MV-4-11 (cell line): ENCODE data around the gene STK38L.

ENCODE experiments used
- DNase-seq: peaks from one replicate; lab custom pipeline; 2025; lab: John Stamatoyannopoulos, UW

STK38L gene

DNA sequence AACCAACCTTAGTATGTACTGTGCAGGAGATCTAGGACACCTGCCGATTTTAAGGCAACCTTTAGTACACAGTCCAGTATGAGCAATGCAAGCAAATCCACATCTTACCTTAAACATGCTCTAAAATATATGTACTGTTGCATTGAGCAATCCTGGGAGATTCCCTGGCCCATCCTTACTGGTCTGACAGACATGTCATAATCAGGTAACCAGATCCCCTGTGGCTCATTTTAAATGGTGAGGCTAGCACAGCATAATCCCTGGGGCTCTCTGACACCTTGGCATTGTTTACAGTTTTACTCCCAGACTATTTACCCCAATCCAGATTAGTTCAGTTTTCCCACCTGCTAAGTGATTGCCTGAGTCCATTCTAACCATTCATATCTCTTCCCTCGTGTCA, 103.7 kb downstream of the STK38L start:
- DNase-seq = no peak

DNA sequence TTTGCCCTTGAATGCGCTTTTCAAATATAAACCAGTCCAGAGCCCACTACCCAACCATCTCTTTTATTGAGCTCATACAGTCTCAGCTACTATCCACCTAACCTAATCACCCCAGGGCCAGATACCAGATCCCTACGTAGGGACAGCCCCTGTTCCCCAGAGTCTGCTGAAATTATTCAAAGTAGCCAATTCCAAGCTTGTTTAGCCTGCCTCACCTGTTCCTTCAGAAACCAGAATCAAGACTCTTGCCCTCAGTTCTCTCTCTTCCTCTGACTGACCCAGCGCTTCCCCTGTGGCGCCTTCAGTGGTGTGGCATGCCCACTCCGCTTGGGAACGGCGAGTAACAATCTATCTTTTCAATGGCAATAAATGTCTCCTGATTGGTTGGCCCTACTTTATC, 107.4 kb downstream of the STK38L start:
- DNase-seq = no peak

DNA sequence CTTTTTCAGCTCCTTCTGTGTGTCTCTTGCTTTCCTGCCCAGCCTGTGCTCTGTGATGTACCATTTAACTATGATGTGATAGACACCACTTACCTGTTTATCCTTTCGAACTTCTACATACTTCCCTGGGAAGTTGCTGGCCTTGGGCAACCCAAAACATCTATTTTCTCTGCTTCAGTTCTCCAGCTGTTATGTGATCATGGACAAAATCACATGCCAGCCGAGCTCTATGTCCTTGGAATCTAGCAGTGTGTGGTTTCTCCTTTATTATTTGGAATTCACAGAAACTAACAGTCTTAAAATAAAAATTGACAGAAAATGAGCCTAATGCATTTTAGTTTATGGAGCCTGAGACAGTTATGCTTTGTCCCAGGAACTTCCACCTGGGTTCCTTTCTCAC, 111.4 kb downstream of the STK38L start:
- DNase-seq = no peak

DNA sequence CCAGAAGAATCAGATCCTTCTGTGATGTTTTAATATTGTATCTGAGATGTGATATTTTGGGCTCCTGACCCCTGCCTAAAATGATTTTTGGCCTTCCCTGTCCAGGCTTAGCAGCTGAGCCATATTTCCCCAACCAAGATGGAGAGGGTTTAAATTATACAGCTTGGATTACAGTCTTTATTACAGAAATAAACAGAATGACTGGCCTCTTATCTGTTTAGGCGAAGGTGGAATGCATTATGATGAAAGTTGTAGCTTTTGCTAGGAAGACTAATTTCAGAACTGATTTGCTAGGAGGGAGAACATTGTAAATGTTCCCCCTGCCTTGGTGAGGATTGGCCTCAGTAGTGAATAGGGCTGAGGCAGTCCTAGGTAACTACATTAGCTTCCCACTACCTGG, 111.9 kb downstream of the STK38L start:
- DNase-seq = no peak

DNA sequence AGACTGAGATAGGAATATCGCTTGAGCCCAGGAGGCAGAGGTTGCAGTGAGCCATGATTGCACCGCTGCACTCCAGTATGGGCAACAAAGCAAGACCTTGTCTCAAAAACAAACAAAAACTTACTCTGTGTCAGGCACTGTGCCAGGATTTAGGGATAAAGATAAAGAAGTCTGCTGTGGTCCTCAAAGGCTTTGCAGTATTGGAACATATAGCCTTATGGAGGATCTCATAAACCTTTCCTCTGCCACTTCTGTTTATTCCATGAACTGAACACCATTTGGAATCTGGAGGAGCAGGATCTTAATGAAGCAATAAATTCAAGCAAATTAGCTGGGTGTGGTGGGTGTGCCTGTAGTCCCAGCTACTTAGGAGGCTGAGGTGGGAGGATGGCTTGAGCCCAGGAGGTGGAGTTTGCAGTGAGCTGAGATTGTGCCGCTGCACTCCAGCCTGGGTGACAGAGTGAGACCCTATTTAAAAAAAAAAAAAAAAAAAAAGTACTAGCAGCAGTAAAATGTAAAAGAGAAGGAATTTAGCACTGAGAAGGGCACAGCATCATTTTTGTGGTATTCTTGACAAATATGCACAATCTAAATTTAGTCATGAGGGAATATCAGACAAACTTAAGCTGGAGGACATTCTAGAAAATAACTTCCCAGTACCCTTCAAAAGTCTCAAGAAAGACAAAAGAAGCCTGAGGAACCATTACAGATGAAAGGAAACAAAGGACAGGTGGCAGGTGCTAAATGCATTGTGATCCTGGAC, 115.7 kb downstream of the STK38L start:
- no peak for DNase-seq

DNA sequence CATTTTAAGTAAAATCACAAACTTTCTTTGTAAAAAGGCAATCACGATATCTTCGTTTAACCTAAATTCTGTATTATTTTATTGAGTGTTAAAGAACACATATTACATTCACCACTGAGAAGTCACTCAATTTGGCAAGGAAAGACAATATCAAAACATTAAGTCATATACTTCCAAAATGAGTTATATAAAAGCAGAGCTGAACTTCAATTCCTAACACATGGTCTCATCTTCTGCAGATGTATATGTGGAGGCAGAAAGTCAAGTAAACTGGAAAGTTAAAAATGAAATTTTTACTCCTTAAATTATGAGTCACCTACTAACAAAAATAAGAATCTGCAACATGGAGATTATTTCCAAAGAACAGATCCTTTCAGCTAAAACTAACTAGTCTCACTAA, 117.3 kb downstream of the STK38L start:
- DNase-seq = no peak

DNA sequence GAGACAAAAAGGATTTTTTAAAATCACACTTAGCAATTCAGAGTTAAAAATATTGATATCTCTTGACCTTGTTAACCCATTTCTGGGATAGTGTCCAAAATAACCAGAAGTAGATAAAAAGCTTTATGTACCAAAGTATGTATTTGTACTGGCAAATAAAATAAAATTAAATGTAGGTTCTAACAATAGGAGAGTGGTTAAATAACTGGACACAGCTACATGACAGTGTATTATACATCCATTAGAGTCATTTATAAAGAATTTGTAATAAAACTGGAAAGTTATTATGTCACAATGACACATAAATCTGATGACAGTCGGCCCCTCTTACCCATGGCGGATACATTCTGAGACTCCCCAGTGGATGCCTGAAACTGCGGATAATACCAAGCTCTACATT, 122.5 kb downstream of the STK38L start:
- DNase-seq = no peak

DNA sequence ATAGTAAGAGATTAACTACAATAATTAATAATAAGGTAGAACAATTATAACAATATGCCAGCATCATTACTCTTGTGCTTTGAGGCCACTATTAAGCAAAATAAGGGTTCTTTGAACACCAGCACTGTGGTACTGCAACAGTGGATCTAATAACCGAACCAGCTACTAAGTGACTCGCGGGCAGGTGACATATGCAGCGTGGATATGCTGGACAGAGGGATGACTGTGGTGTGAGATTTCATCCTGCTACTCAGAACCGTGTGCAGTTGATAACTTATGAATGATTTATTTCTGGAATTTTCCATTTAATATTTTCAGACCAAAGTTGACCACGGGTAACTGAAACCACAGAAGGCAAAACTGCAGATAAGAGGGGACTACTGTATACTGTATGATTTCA, 123.0 kb downstream of the STK38L start:
- DNase-seq = no peak
